ENCODE measurements around the gene GAS7.

The GAS7 gene

DNA sequence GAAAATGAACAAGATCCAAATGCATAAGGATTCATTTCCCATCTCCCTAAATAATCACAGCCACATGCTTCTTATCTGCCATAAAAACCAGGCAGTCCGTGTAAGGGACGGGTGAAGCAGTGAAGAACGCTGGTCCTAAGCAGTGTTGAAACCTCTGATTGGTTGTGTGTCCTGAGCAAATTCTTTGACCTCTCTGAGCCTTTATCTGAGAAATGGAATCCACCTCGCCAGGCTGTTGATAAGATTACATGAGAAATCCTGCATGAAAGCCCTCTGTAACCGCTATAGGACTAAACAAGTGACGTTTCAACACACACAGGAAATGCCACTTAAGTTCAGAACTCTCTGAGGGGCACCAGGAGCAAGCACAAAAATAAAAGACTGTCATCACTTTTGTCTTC lies 26.8 kb downstream of the GAS7 start:
- DNase-seq (ENCODE audit: low spot score), result no peak

DNA sequence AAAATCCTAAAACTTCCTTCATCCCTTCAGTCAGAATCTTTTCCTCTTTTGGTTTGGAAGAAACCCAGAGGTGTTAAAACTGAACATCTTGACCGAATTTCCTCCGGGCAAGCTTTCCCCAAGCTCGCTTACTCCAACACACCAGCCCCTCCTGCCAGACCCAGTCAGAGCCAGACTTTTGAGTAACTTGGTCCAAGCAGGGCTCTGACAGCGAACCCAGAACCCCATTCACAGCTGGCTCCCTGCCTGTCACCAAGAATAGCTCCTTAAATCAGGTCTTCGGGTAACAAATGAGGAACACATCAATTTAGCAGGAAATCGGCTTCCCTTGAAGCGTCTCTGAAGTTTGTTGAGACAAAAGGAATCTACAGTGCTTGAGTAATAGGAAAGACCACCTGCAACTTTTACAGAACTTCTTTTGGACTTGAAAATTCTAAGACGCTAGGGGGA lies 27.3 kb downstream of the GAS7 start:
- no peak for DNase-seq (ENCODE audit: low spot score)

DNA sequence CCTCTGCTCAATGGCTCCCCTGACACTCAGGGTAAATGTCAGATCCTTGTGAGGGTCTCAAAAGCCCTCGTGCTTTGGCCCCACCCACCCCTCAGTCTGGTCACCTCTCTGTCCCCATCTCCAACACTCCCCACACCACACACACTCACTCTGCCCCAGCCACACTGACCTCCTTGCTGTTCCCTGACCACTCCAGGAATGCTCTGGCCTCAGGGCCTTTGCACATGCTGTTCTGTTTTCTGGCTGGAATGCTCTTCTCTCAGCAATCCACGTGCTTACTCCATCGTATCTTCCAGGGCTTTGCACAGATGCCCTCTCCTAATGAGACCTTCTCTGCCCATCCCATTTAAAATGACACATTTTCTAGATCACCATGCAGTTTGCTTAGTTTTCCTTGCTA lies 28.2 kb downstream of the GAS7 start:
- DNase-seq (ENCODE audit: low spot score), result no peak

DNA sequence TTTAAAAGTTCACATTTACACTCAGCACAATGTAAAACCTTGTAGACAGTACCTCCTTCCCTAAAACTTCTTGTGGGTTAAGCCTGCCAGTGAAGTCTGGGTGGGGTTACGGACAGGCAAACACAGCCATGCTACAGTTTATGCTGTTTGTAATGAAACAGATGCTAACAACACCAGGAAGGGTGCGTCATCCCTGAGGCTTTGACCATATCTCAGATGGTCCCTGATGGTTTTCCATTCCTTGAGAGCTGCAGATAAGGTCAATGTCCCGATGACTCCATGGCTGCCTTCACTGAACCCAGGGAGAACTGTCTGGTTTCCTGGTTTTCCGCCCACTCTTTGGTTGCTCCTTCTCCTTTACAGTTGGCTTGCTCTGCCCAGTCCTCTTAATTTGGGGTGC lies 29.1 kb downstream of the GAS7 start:
- DNase-seq (ENCODE audit: low spot score), result no peak

DNA sequence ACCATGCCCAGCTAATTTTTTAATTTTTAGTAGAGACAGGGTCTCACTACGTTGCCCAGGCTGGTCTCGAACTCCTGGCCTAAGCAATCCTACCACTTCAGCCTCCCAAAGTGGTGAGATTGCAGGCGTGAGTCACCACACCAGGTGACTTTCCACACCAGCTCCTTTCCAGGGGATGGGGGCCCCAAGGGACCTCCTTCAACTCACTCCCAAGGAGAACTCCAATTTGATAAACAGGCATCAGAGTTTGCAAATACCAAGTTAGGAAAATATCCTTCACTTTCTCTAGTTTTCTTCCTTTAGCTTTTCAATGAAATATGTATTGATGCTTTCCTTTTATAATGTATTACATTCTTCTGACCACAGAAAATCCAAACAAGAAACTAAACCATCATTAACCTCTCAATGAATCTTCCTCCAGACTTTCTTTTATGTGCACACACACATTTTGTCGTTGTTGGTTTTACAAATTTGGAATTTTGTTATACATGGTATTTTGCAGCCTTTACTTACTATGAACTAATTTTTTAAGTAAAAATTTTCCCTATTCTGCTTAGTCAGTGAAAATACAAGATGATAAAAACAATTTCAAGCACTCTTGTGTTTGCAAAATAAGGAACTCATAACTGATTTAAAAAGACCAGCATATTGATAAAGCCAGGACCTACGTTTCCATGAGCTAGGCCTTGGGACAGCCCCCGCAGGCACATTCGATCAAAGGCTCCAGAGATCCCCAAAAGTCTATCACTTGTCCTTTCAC lies 32.0 kb downstream of the GAS7 start:
- no peak for DNase-seq (ENCODE audit: low spot score)

- DNase-seq (ENCODE audit: low spot score), result no peak
Measured at GRCh38 chr17:10162096-10162495, 36.3 kb downstream of the GAS7 start.

GRCh38 chr17:10161386-10161785 lies 37.0 kb downstream of the GAS7 start:
- no peak for DNase-seq (ENCODE audit: low spot score)

GRCh38 chr17:10156948-10157607 lies 41.3 kb downstream of the GAS7 start:
- no peak for DNase-seq (ENCODE audit: low spot score)

- DNase-seq (ENCODE audit: low spot score), result no peak
Measured at GRCh38 chr17:10156599-10156947, 41.8 kb downstream of the GAS7 start.

DNA sequence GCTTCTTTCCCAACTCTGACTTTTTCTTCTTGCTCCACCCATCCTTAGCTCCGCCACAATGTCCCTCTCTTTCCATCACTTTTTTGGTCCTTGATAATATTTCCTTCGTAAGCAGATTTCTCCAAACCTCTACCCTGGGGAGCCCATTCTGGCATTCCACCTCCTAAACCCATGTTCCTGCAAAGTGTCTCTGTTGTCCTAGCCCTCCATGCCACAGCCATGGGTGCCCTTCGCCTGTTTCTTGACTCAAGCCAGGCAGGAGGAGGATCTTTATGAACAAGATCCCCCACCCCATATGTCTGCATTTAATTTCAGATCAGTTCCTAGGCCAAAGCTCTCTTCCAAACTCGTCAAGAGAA lies 42.4 kb downstream of the GAS7 start:
- no peak for DNase-seq (ENCODE audit: low spot score)

DNA sequence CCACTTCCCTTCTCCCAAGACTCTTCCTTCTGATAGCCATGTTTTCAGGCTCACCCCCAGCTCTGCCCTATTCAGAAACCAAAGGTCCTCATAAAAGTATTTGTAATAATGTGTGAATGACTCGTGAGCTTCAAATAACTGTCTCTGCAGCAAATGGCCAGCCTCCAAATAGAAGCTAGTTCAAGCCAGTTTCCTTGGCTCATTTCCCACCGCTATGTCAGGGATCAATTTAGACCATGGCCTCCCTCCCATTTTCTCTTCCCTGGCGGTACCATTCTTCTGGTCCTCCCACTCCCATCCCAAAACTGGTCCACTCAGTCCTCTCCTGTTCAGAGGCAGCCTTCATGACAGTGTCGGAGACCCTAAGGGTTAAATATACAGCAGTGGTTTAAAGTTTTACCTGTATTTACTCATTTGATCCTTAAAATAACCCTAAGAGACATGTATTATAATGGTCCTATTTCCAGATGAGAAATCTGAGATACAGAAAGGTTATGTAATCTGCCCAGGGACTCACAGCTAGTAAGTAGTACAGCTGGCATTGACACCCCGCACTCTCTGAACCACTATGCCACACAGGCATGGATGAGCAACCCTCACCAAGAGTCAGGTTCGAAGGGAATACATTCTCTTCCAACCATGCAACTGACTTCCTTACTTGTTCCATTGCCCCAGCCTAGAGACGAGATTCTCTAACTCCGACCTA lies 42.9 kb downstream of the GAS7 start:
- DNase-seq (ENCODE audit: low spot score), result no peak

DNA sequence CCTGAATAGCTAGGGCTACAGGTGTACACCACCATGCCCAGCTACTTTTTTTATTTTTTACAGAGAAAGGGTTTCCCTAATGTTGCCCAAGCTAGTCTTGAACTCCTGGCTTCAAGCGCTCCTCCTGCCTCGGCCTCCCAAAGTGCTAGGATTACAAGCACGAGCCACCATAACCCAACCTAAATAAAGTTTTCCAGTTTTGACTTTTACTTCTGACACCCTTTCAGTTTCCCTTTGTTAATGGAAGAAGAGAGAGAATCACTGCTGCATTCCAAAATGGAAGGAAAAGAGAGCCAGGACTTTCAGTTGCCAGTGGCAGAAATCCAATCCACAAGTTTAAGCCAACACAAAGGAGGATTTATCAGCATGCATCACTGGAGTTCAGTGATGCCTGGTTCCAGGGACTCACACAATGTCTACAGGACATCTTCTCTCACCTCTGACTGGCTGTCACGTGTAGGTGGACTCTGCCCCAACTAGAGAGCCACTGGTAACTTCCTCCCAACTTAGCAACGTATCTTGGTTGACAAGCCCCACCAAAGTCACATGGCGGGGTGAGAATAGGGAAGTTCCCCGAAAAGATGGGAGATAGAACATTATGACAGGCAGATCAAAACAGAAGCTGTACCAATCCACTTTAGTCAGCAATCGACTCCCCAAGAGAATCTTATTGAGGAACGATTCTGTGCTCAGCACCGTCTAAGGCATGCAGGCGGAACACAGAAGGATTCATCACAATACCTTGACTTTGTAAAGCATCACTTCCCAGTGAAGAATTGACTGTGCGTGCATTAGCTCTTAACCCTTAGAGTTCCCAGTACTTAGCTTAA lies 46.5 kb downstream of the GAS7 start:
- DNase-seq (ENCODE audit: low spot score), result no peak

DNA sequence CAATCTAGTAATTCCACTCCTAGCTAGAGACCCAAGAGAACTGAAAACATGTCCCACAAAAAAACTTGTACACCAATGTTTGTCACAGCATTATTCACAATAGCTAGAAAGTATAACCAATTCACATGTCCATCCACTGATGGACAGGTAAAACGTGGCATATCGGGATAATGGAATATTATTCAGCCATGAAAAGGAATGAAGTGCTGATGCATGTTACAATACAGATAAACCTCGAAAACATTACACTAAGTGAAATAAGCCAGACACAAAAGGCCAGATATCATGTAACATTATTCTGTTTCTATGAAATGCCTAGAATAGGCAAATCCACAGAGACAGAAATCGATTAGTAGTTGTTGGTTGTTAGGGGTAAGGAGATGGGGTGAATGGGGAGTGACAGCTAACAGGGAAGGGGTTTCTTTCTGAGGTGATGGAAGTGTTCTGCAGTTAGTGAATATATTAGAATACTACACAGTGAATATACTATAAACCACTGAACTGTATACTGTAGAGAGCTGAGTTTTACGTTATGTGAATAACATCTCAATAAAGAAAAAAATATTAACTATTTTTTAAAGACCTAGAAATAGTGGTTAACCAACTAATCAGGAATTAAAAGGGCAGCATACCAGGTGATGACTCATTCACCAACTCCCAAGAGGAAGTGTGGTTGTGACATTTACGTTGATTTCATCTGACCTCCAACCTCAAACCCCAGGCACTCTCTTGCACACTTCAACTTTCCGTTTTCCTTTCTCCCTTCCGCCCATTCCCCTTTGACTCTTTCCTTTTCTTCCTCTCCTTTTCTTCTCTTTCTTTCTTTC lies 48.6 kb downstream of the GAS7 start:
- DNase-seq (ENCODE audit: low spot score), result peak; percentile 40

GRCh38 chr17:10147761-10148415 lies 50.5 kb downstream of the GAS7 start:
- no peak for DNase-seq (ENCODE audit: low spot score)

DNA sequence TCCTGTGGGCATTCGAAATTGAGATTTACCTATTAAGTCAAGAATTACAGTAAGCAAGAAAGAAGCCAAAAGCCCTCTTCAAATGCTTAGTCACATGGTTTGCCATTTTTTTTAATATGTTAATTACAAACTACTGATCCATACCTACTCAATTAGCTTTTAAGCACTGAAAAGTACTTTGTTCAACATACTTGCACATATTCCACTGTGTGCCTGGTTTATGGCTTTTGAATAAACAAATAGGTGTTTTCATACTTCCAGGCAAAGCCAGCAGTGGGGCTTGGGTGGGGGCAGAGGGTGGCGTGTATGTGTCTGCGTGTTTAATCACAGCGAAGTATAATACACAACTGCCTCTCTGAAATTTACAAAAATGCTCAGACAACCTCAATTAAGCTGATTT lies 51.4 kb downstream of the GAS7 start:
- no peak for DNase-seq (ENCODE audit: low spot score)

DNA sequence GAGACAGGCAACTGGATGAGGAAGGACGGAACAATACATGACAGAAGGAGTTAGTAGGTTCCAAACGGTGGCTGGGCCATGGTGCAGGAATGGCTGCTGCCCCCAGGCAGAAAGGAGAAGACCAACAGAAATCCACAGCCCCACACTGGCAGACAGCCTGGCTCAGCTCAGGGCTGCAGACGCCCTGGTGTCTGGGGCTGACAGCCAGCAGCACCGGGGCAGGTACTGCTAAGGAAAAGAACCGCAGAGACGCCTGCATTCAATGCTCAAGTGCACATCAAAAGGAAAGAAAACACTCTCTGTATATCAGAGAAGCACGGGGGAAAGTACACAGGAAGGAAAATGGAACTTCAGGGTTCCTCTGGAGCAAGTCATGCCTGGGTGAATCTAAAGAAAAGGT lies 53.4 kb downstream of the GAS7 start:
- DNase-seq (ENCODE audit: low spot score), result no peak

DNA sequence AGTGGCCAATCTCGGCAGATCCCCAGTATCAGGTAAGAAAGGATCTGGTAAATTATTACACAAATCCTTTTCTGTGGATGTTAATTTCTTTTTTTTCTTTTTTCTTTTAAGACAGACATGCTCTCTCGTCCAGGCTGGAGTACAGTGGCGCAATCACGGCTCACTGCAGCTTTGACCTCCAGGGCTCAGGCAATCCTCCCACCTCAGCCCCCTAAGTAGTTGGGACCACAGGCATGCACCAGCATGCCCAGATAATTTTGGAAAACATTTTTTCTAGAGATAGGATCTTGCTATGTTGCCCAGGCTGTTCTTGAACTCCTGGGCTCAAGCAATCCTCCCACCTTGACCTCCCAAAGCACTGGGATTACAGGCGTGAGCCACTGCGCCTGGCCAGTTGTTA lies 54.0 kb downstream of the GAS7 start:
- no peak for DNase-seq (ENCODE audit: low spot score)

GRCh38 chr17:10141436-10141835 lies 57.0 kb downstream of the GAS7 start:
- no peak for DNase-seq (ENCODE audit: low spot score)

GRCh38 chr17:10139577-10139976 lies 58.8 kb downstream of the GAS7 start:
- no peak for DNase-seq (ENCODE audit: low spot score)

- DNase-seq (ENCODE audit: low spot score), result no peak
Measured at GRCh38 chr17:10136258-10136981, 62.0 kb downstream of the GAS7 start.

Data from AG08396 (cell line).